Peyer's patch (tissue), 4 donors: ENCODE measurements around the gene B4GALNT1. TPM values are rescaled to one million over a fixed set of nuclear protein-coding genes. Genes with fewer than 3 reads are reported as not detected.

ENCODE experiments used
- DNase-seq, 3 donors: peaks; one replicate each; pipeline ENCODE4 v3.0.0-alpha.2; 2017 to 2019
- H3K27ac ChIP-seq, 4 donors: fragments of 200-600 bp; sonication (generic); one replicate each; pipeline ENCODE4 v1.5.1; 2016 to 2019
- H3K27me3 ChIP-seq, 2 donors: fragments of 200-600 bp; sonication (generic); one replicate each; pipeline ENCODE4 v1.5.1; 2019
- H3K36me3 ChIP-seq, 3 donors: fragments of 200-600 bp; sonication (generic); one replicate each; pipeline ENCODE4 v1.5.1; 2016 to 2019
- H3K4me1 ChIP-seq, 4 donors: fragments of 200-600 bp; sonication (generic); one replicate each; pipeline ENCODE4 v1.5.1; 2016 to 2019
- H3K4me3 ChIP-seq, 4 donors: fragments of 200-600 bp; sonication (generic); 1 replicate in 3 of 4; 2 replicates in 1 of 4; pipeline ENCODE4 v1.5.1; 2016 to 2019; ENCODE audit warnings: mild to moderate bottlenecking in 1 of 4
- H3K9me3 ChIP-seq, 4 donors: fragments of 200-600 bp; sonication (generic); one replicate each; pipeline ENCODE4 v1.5.1; 2016 to 2019; ENCODE audit warnings: mild to moderate bottlenecking in 1 of 4
- CTCF ChIP-seq, 6 experiments: fragments of 450-650 bp in 4 of 6; fragments of 200-600 bp in 2 of 6; sonication (generic) in 1 of 6; IDR thresholded peaks; one replicate each; pipeline ENCODE4 v1.5.1; 2017 to 2019; ENCODE audit warnings: antibody characterized with exemption in 6 of 6, mild to moderate bottlenecking in 3 of 6, moderate library complexity in 1 of 6
- POLR2A ChIP-seq, 2 donors: fragments of 450-650 bp; IDR thresholded peaks; one replicate each; pipeline ENCODE4 v1.5.1; 2017; ENCODE audit warnings: antibody characterized with exemption in 2 of 2, mild to moderate bottlenecking in 2 of 2, moderate library complexity in 2 of 2
- total RNA-seq, 4 donors: library from RNA; depleted of rRNA; stranded (reverse); fragments of >200 nt; gene quantifications; one replicate each; pipeline ENCODE4 v1.1.0, GENCODE V29; 2016

Gene B4GALNT1
- total RNA-seq, 4 donors from 2014 or later: 0.40 TPM; not detected in 3

GRCh38 chr12:57626111-57626920, 6.7 kb downstream of the B4GALNT1 start:
- no peak for DNase-seq
- H3K36me3 ChIP-seq: no peaks in the 10 kb centered on the region
- no peak overlapping the region for H3K4me3 ChIP-seq
- H3K4me1 ChIP-seq: peaks cover 3 to 18% (median 6%) of the 10 kb centered on the region in 4 donors
- H3K9me3 ChIP-seq: no peaks in the 10 kb centered on the region
- peaks cover 0 to 18% of the 10 kb centered on the region in 2 donors for H3K27me3 ChIP-seq
- TF ChIP-seq CTCF (IDR thresholded peaks at IDR 0.05) (no peak), POLR2A (IDR thresholded peaks at IDR 0.05) (no peak)
- H3K27ac ChIP-seq: no peak overlapping the region

- Histone ChIP-seq H3K4me1 (peaks cover 3 to 25% (median 12%) of the 10 kb centered on the region in 4 donors), H3K36me3 (no peaks in the 10 kb centered on the region), H3K27me3 (peaks cover 0 to 27% of the 10 kb centered on the region in 2 donors), H3K27ac (no peak overlapping the region), H3K9me3 (no peaks in the 10 kb centered on the region), H3K4me3 (no peak overlapping the region)
- TF ChIP-seq POLR2A (IDR thresholded peaks at IDR 0.05) (no peak), CTCF (IDR thresholded peaks at IDR 0.05) (no peak)
- DNase-seq: no peak
Measured at GRCh38 chr12:57625261-57626032, 7.6 kb downstream of the B4GALNT1 start.

- no peaks in the 10 kb centered on the region for H3K36me3 ChIP-seq
- H3K4me1 ChIP-seq: peaks cover 3 to 28% (median 13%) of the 10 kb centered on the region in 4 donors
- no peak for TF ChIP-seq POLR2A (IDR thresholded peaks at IDR 0.05)
- TF ChIP-seq CTCF (IDR thresholded peaks at IDR 0.05): no peak
- H3K27ac ChIP-seq: no peak overlapping the region
- no peak for DNase-seq
- no peaks in the 10 kb centered on the region for H3K9me3 ChIP-seq
- H3K27me3 ChIP-seq: peaks cover 0 to 35% of the 10 kb centered on the region in 2 donors
- H3K4me3 ChIP-seq: no peak overlapping the region
Measured at GRCh38 chr12:57624441-57625220, 8.4 kb downstream of the B4GALNT1 start.

GRCh38 chr12:57623811-57624390, 9.1 kb downstream of the B4GALNT1 start:
- Histone ChIP-seq H3K4me3 (no peak overlapping the region), H3K9me3 (no peaks in the 10 kb centered on the region), H3K36me3 (no peaks in the 10 kb centered on the region), H3K27me3 (peaks cover 0 to 41% of the 10 kb centered on the region in 2 donors), H3K4me1 (peaks cover 3 to 33% (median 15%) of the 10 kb centered on the region in 4 donors), H3K27ac (no peak overlapping the region)
- DNase-seq: no peak
- no peak for TF ChIP-seq CTCF (IDR thresholded peaks at IDR 0.05)
- no peak for TF ChIP-seq POLR2A (IDR thresholded peaks at IDR 0.05)

GRCh38 chr12:57623385-57623784, 9.6 kb downstream of the B4GALNT1 start:
- H3K4me1 ChIP-seq: peaks cover 3 to 33% (median 15%) of the 10 kb centered on the region in 4 donors
- H3K27me3 ChIP-seq: peaks cover 0 to 36% of the 10 kb centered on the region in 2 donors
- no peak overlapping the region for H3K4me3 ChIP-seq
- H3K9me3 ChIP-seq: no peaks in the 10 kb centered on the region
- H3K27ac ChIP-seq: no peak overlapping the region
- H3K36me3 ChIP-seq: no peaks in the 10 kb centered on the region
- no peak for TF ChIP-seq CTCF (IDR thresholded peaks at IDR 0.05)
- no peak for TF ChIP-seq POLR2A (IDR thresholded peaks at IDR 0.05)
- no peak for DNase-seq
